Fibroblast of lung (primary cell): ENCODE measurements around the gene AP3S2. TPM values are rescaled to one million over a fixed set of nuclear protein-coding genes. Genes with fewer than 3 reads are reported as not detected.

Source experiments
- DNase-seq, 2 donors: peaks; one replicate each; pipeline versions ENCODE4 v3.0.0 to v3.0.0-alpha.2; 2010; ENCODE audit warnings: low read depth in 2 of 2
- H2AFZ ChIP-seq: 2 replicates; pipeline ENCODE4 v1.5.1; 2012; ENCODE audit warnings: low read length, control low read depth, inconsistent platforms
- H3K27ac ChIP-seq: 2 replicates; pipeline ENCODE4 v1.5.1; 2011; ENCODE audit warnings: low read length, control low read depth; ENCODE audit not compliant: insufficient read depth
- H3K27me3 ChIP-seq: 2 replicates; pipeline ENCODE4 v1.5.1; 2011; ENCODE audit warnings: mild to moderate bottlenecking, low read length; ENCODE audit not compliant: control insufficient read depth, insufficient read depth
- H3K36me3 ChIP-seq: 2 replicates; pipeline ENCODE4 v1.5.1; 2011; ENCODE audit warnings: low read length; ENCODE audit not compliant: control insufficient read depth, insufficient read depth
- H3K4me1 ChIP-seq: 2 replicates; pipeline ENCODE4 v1.5.1; 2011; ENCODE audit warnings: low read length; ENCODE audit not compliant: control insufficient read depth, insufficient read depth; ENCODE audit errors: extremely low read depth
- H3K4me2 ChIP-seq: 2 replicates; pipeline ENCODE4 v1.5.1; 2011; ENCODE audit warnings: low read length, control low read depth; ENCODE audit not compliant: insufficient read depth; ENCODE audit errors: extremely low read depth
- H3K4me3 ChIP-seq, 4 experiments: fragments of 200-600 bp in 1 of 4; sonication (generic) in 1 of 4; replicated peaks in 1 of 4; 2 replicates each; pipeline ENCODE4 v1.5.1; 2011 to 2016; ENCODE audit warnings: low read length in 4 of 4, low read depth in 3 of 4, mild to moderate bottlenecking in 3 of 4, control low read depth in 2 of 4, inconsistent platforms in 1 of 4, mixed read lengths in 1 of 4; ENCODE audit not compliant: insufficient read depth in 1 of 4; ENCODE audit errors: control extremely low read depth in 1 of 4
- H3K79me2 ChIP-seq: 2 replicates; pipeline ENCODE4 v1.5.1; 2012; ENCODE audit warnings: mild to moderate bottlenecking, low read length, inconsistent platforms; ENCODE audit not compliant: control insufficient read depth, insufficient read depth
- H3K9ac ChIP-seq: 2 replicates; pipeline ENCODE4 v1.5.1; 2011; ENCODE audit warnings: mild to moderate bottlenecking, low read length, control low read depth; ENCODE audit not compliant: insufficient read depth
- H3K9me3 ChIP-seq: 2 replicates; pipeline ENCODE4 v1.5.1; 2012; ENCODE audit warnings: low read depth, low read length; ENCODE audit not compliant: control insufficient read depth, insufficient read depth
- H4K20me1 ChIP-seq: 2 replicates; pipeline ENCODE4 v1.5.1; 2011; ENCODE audit warnings: low read length; ENCODE audit not compliant: control insufficient read depth, insufficient read depth; ENCODE audit errors: extremely low read depth
- EZH2 ChIP-seq: IDR thresholded peaks from 2 replicates; pipeline ENCODE4 v1.5.1; 2012; ENCODE audit warnings: low read length, control low read depth, mild to moderate bottlenecking; ENCODE audit errors: missing control alignments
- polyA plus RNA-seq, 2 donors: library from polyadenylated mRNA; depleted of rRNA in 1 of 2; stranded (reverse) in 1 of 2; unstranded in 1 of 2; fragments of >200 nt; gene quantifications; 2 replicates each; pipeline ENCODE4 v1.2.1, GENCODE V29; 2011 to 2012; ENCODE audit warnings: missing spikeins in 1 of 2
- total RNA-seq: library from RNA; depleted of rRNA; stranded (reverse); fragments of >200 nt; gene quantifications from 2 replicates; pipeline ENCODE4 v1.2.1, GENCODE V29; 2014
- TF ChIP-seq, protein P1 (sequence below), 2 donors: IDR thresholded peaks in 1 of 2; conservative IDR thresholded peaks in 1 of 2; 1 replicate in 1 of 2; 2 replicates in 1 of 2; pipeline ENCODE4 v1.5.1; 2011 to 2012; ENCODE audit warnings: low read length in 2 of 2, control low read depth in 1 of 2, inconsistent platforms in 1 of 2, low read depth in 1 of 2, mild to moderate bottlenecking in 1 of 2

AP3S2 gene
- total and polyA plus RNA-seq, 2 donors (not counting 1 experiment from before 2014, with no cell fraction given), result 54.4 to 69.5 TPM

DNA sequence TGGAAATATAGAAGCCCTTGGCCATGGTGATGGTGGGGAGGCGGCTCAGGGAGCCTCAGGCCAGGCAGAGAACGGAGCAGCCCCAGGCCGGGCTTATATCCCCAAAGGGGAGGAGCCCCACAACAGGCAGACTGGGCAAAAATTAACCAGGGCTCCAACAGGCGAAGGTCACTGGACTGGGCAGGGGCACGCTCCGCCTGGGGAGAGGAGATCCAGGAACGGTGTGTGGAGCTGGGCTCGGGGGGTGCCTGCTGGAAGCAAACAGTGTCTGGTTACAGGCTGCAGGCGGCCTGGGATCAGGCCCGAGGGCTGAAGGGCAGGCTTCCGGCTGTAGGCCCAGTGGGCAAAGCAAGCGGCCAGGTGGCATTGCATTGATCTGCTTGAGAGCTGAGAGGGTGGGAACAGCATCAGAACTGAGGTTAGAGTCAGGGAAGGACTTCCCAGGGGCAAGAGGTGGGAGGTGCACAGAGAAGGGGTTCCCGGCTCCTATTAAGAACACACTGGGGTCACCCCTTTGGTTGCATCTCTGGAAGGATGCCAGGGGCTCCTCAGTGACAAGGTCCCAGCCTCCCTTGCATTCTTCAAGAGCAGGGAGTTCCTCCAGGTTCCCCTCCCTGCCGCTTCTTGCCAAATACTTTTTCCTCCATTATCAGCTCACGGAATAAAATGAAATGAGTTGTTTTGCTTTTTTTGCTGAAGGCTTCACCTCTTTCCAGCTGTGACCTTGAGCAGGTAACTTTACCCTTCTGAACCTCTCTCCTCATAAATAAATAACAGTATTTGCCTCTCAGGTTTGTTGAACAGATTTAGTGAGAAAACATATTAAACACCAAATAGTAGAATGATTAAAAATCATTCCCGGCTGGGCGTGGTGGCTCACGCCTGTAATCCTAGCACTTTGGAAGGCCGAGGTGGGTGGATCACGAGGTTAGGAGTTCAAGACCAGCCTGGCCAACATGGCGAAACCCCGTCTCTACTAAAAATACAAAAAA is 86.9 kb downstream of the AP3S2 start:
- Histone ChIP-seq H3K4me3 (no peak overlapping the region), H3K36me3 (peaks cover 43% of the 10 kb centered on the region), H3K79me2 (peaks cover 36% of the 10 kb centered on the region), H3K27ac (no peak overlapping the region), H3K9me3 (no peaks in the 10 kb centered on the region), H3K4me1 (peaks cover 3% of the 10 kb centered on the region), H3K9ac (no peak overlapping the region), H3K4me2 (no peak overlapping the region), H4K20me1 (no peaks in the 10 kb centered on the region), H2AFZ (no peak overlapping the region), H3K27me3 (no peaks in the 10 kb centered on the region)
- DNase-seq, result no peak
- no peak for TF ChIP-seq EZH2
- TF ChIP-seq, protein P1, sequence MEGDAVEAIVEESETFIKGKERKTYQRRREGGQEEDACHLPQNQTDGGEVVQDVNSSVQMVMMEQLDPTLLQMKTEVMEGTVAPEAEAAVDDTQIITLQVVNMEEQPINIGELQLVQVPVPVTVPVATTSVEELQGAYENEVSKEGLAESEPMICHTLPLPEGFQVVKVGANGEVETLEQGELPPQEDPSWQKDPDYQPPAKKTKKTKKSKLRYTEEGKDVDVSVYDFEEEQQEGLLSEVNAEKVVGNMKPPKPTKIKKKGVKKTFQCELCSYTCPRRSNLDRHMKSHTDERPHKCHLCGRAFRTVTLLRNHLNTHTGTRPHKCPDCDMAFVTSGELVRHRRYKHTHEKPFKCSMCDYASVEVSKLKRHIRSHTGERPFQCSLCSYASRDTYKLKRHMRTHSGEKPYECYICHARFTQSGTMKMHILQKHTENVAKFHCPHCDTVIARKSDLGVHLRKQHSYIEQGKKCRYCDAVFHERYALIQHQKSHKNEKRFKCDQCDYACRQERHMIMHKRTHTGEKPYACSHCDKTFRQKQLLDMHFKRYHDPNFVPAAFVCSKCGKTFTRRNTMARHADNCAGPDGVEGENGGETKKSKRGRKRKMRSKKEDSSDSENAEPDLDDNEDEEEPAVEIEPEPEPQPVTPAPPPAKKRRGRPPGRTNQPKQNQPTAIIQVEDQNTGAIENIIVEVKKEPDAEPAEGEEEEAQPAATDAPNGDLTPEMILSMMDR (conservative IDR thresholded peaks at IDR 0.05 in 1 of 2, IDR thresholded peaks at IDR 0.05 in 1 of 2; ENCODE audit: low read depth in 1 of 2, low read length in 2 of 2), result no peak

DNA sequence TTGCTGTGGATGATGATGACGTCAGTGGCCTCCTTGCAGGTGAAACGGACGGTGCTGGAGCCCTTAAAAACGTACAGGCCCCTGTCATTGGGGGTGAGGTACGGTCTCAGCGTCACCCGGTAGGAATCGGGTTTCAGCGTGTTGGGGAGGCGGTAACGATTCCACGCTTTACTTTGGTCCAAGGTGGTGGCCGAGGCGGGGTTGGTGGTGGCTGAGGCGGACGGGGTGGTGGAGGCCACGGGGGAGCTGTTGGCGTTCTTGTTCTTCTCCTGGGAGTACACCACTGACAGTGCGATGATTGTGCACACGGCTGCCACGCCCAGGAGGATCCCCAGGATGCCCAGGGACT is 87.6 kb downstream of the AP3S2 start:
- Histone ChIP-seq H3K9ac (no peak overlapping the region), H3K36me3 (peaks cover 48% of the 10 kb centered on the region), H3K4me3 (no peak overlapping the region), H3K27ac (no peak overlapping the region), H2AFZ (no peak overlapping the region), H4K20me1 (no peaks in the 10 kb centered on the region), H3K4me2 (no peak overlapping the region), H3K27me3 (no peaks in the 10 kb centered on the region), H3K4me1 (peaks cover 3% of the 10 kb centered on the region), H3K79me2 (peaks cover 32% of the 10 kb centered on the region), H3K9me3 (no peaks in the 10 kb centered on the region)
- no peak for DNase-seq
- TF ChIP-seq, protein P1 (conservative IDR thresholded peaks at IDR 0.05 in 1 of 2, IDR thresholded peaks at IDR 0.05 in 1 of 2; ENCODE audit: low read depth in 1 of 2, low read length in 2 of 2), result no peak
- no peak for TF ChIP-seq EZH2

DNA sequence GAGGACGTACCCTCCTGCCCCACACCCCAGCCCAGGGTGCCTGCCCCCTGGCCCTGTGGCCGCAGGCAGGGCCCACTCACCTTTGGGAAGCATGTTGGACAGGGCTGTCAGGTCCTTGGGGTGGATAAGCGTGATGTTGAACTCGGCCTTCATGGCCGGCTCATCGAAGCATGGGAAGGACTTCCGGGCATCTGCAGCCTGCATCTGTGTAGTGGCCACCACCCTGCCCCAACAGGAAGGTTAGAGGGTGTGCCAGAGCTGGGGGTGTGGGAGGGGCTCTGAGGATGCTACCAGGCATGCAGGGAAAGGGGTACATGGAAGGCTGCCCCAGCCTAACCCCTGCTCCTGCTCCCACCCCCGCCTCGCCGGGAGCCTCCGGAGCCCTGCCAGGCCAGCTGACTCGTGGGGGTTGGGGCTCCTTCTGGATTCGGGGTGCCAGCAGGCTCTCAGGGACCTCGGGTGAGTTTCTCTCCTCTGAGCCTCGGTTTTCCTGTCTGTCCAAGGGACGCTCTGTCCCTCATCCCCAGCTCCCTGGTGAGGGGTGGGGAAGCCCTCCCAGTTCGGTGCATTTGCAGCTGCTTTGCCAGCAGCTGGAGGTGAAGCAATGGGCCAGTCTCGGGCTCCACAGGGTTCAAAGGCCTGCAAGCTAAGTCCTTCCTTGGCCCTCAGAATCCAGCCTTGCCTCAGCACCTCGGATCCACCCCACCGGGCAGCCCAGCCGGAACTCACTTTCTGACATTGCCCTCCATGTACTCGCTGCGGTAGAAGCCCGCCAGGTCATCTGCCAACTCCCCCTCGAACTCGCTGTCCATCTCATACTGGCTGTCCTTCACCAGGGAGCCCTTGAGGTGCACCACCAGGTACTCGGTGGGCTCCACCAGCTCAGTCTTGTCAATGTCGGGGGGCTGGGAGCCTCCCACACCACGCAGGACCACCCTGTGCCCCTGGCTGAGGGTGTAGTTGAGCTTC is 88.3 kb downstream of the AP3S2 start:
- Histone ChIP-seq H3K36me3 (peaks cover 50% of the 10 kb centered on the region), H2AFZ (no peak overlapping the region), H3K27ac (no peak overlapping the region), H3K4me3 (no peak overlapping the region), H3K79me2 (peaks cover 25% of the 10 kb centered on the region), H3K9me3 (no peaks in the 10 kb centered on the region), H3K9ac (no peak overlapping the region), H3K27me3 (no peaks in the 10 kb centered on the region), H3K4me2 (no peak overlapping the region), H4K20me1 (no peaks in the 10 kb centered on the region), H3K4me1 (peaks cover 3% of the 10 kb centered on the region)
- TF ChIP-seq, protein P1 (conservative IDR thresholded peaks at IDR 0.05 in 1 of 2, IDR thresholded peaks at IDR 0.05 in 1 of 2; ENCODE audit: low read depth in 1 of 2, low read length in 2 of 2), result no peak
- no peak for TF ChIP-seq EZH2
- DNase-seq, result no peak
